ENCODE data around the gene DENND1B.

GRCh38 chr1:197467881-197468280 is 307.4 kb downstream of the DENND1B start:
- TF ChIP-seq POLR2A (IDR thresholded peaks at IDR 0.05; ENCODE audit: low read depth, low read length) (no peak), POLR2AphosphoS5 (IDR thresholded peaks at IDR 0.05; ENCODE audit: low read depth, low read length) (no peak), TAF1 (IDR thresholded peaks at IDR 0.05; ENCODE audit: low read depth, low read length) (no peak), SPI1 (IDR thresholded peaks at IDR 0.05; ENCODE audit: low read depth, low read length) (no peak)

All from GM12891 (cell line).